ENCODE data around the gene ZKSCAN3. TPM values are rescaled to one million over a fixed set of nuclear protein-coding genes. Genes with fewer than 3 reads are reported as not detected.

The ZKSCAN3 gene
- total RNA-seq, 1 donor from 2014 or later: 7.3 TPM

DNA sequence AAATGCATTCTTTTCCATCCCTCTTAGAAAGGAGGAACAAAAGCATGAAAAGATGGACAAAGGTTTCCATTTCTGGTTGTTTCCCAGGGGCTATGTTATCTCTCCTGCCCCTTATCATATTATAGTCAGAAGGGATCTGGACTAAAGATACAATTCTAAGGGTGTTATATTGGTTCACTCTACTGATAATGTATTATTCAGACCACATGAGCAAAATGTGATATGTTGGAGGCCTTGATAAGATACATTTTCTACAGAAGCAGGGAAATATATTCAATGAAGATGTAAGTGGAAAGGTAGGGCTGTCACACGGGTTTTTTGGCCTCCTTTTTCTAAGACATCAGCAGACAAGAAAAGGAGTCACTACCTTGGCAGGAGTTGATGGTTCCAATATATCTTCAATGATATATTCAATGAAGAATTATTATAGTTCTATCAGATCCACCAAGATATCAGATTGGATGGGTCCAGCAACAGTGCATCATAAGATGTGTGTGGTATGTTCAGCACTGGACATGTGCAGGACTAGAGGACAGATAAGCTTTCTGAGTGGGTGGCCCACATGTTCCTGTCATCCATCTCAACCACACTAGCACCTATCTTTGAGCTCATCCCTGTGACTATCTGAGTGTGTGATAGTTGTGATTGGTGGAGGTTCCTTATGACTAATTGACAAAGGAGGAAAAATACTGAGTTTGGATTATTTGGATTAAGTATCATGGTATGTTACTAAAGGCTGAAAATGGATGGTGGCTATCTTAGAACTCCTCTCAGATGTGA lies 5.7 kb upstream of the ZKSCAN3 start:
- no peaks in the 10 kb centered on the region for H3K9me3 Mint-ChIP-seq (ENCODE audit: unreplicated experiment)
- no peaks in the 10 kb centered on the region for H3K36me3 Mint-ChIP-seq (ENCODE audit: unreplicated experiment)
- peaks cover 66% of the 10 kb centered on the region for H3K27me3 Mint-ChIP-seq (ENCODE audit: unreplicated experiment)
- H3K27ac Mint-ChIP-seq (ENCODE audit: unreplicated experiment): no peak overlapping the region
- TF ChIP-seq, protein P1, sequence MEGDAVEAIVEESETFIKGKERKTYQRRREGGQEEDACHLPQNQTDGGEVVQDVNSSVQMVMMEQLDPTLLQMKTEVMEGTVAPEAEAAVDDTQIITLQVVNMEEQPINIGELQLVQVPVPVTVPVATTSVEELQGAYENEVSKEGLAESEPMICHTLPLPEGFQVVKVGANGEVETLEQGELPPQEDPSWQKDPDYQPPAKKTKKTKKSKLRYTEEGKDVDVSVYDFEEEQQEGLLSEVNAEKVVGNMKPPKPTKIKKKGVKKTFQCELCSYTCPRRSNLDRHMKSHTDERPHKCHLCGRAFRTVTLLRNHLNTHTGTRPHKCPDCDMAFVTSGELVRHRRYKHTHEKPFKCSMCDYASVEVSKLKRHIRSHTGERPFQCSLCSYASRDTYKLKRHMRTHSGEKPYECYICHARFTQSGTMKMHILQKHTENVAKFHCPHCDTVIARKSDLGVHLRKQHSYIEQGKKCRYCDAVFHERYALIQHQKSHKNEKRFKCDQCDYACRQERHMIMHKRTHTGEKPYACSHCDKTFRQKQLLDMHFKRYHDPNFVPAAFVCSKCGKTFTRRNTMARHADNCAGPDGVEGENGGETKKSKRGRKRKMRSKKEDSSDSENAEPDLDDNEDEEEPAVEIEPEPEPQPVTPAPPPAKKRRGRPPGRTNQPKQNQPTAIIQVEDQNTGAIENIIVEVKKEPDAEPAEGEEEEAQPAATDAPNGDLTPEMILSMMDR (IDR thresholded peaks at IDR 0.05): no peak
- H3K4me3 Mint-ChIP-seq (ENCODE audit: unreplicated experiment): no peak overlapping the region
- DNase-seq (ENCODE audit: extremely low spot score, unreplicated experiment): no peak
- no peaks in the 10 kb centered on the region for H3K4me1 Mint-ChIP-seq (ENCODE audit: unreplicated experiment)

GRCh38 chr6:28345201-28345600 lies 4.5 kb upstream of the ZKSCAN3 start:
- peaks cover 8% of the 10 kb centered on the region for H3K4me1 Mint-ChIP-seq (ENCODE audit: unreplicated experiment)
- H3K27me3 Mint-ChIP-seq (ENCODE audit: unreplicated experiment): peaks cover 65% of the 10 kb centered on the region
- DNase-seq (ENCODE audit: extremely low spot score, unreplicated experiment): no peak
- H3K36me3 Mint-ChIP-seq (ENCODE audit: unreplicated experiment): no peaks in the 10 kb centered on the region
- no peaks in the 10 kb centered on the region for H3K9me3 Mint-ChIP-seq (ENCODE audit: unreplicated experiment)
- no peak overlapping the region for H3K27ac Mint-ChIP-seq (ENCODE audit: unreplicated experiment)
- TF ChIP-seq, protein P1 (IDR thresholded peaks at IDR 0.05): no peak
- H3K4me3 Mint-ChIP-seq (ENCODE audit: unreplicated experiment): no peak overlapping the region

DNA sequence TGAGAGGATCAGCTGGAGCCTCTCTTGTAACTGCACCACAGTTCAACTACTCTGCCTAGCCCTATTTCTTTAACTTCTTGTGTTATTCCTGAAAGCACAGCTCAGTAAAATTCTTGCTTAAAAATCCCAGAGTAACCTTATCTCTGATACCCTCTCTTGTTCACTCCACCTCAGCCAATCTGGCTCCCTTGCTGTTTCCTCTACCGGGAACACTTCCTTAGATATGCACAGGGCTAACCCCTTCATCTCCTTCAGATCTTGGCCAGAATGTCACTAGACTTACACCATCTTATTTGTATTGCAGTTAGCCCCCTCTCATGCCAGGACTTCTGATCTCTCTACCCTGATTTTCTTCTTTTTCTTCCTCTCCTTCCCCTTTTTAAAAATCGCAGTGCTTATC lies 2.6 kb upstream of the ZKSCAN3 start:
- TF ChIP-seq, protein P1 (IDR thresholded peaks at IDR 0.05): no peak
- DNase-seq (ENCODE audit: extremely low spot score, unreplicated experiment): no peak
- no peak overlapping the region for H3K27ac Mint-ChIP-seq (ENCODE audit: unreplicated experiment)
- peaks cover 49% of the 10 kb centered on the region for H3K27me3 Mint-ChIP-seq (ENCODE audit: unreplicated experiment)
- H3K4me3 Mint-ChIP-seq (ENCODE audit: unreplicated experiment): no peak overlapping the region
- H3K9me3 Mint-ChIP-seq (ENCODE audit: unreplicated experiment): no peaks in the 10 kb centered on the region
- no peaks in the 10 kb centered on the region for H3K36me3 Mint-ChIP-seq (ENCODE audit: unreplicated experiment)
- peaks cover 25% of the 10 kb centered on the region for H3K4me1 Mint-ChIP-seq (ENCODE audit: unreplicated experiment)

- Mint-ChIP-seq H3K36me3 (ENCODE audit: unreplicated experiment) (no peaks in the 10 kb centered on the region), H3K27me3 (ENCODE audit: unreplicated experiment) (peaks cover 35% of the 10 kb centered on the region), H3K4me1 (ENCODE audit: unreplicated experiment) (peaks cover 28% of the 10 kb centered on the region), H3K27ac (ENCODE audit: unreplicated experiment) (peak overlapping the region; percentile 89), H3K4me3 (ENCODE audit: unreplicated experiment) (peak overlapping the region; percentile 95), H3K9me3 (ENCODE audit: unreplicated experiment) (no peaks in the 10 kb centered on the region)
- TF ChIP-seq, protein P1 (IDR thresholded peaks at IDR 0.05): no peak
- DNase-seq (ENCODE audit: extremely low spot score, unreplicated experiment): no peak
Measured at GRCh38 chr6:28349344-28349891, 329 bp upstream of the ZKSCAN3 start.

GRCh38 chr6:28351087-28351486 lies 1.3 kb downstream of the ZKSCAN3 start:
- no peaks in the 10 kb centered on the region for H3K36me3 Mint-ChIP-seq (ENCODE audit: unreplicated experiment)
- H3K4me3 Mint-ChIP-seq (ENCODE audit: unreplicated experiment): peak overlapping the region; percentile 95
- TF ChIP-seq, protein P1 (IDR thresholded peaks at IDR 0.05): no peak
- peaks cover 34% of the 10 kb centered on the region for H3K4me1 Mint-ChIP-seq (ENCODE audit: unreplicated experiment)
- no peaks in the 10 kb centered on the region for H3K9me3 Mint-ChIP-seq (ENCODE audit: unreplicated experiment)
- no peak overlapping the region for H3K27ac Mint-ChIP-seq (ENCODE audit: unreplicated experiment)
- DNase-seq (ENCODE audit: extremely low spot score, unreplicated experiment): no peak
- peaks cover 20% of the 10 kb centered on the region for H3K27me3 Mint-ChIP-seq (ENCODE audit: unreplicated experiment)
